HG03066 (cell line): ENCODE results near the gene HOXB9.

Experiments
- ATAC-seq: cut with Tn5 transposase; IDR thresholded peaks from one replicate; pipeline ENCODE4 v1.9.1; 2021; ENCODE audit warnings: low read depth; ENCODE audit not compliant: unreplicated experiment

Gene HOXB9

DNA sequence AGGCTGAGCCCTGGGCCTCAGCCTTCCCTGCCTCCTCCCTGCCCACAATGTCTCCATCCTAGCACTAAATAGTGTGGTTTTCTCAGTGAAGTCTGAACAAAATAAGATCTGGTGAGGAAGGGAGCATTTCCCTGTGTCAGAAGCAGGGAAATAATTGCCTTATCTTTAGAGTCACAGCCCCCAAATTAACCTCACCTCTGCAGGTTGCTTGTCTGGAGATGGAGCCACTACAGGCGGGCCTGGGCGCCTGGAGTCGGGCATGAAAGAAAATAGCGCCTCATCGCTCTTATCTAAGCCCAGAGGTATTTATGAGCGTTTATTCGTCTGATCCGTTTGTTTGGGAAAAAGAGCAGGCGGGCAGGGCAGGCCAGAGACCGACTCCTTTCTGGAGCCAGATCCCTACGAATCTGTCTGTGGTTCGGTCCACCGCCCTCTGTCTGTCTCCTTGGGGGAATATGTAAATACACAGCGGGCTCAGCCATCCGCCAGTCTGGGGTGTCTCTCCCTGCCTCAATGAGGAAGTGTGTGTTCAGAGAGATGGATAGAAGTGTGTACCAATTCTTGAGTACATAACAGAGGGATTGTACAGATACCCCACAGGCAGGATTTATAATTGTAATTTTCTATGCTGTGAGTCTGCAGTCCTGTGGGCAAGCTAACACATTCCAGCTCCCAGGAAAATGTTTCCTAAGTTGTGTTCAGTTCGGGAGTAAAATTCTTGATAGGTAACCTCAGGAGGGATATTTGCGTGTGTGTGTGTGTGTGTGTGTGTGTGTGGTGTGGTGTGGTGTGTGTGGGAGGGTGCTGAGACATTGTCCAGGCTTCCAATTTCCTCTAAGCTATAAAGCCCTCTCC is 25.7 kb downstream of the HOXB9 start:
- ATAC-seq, result no peak

DNA sequence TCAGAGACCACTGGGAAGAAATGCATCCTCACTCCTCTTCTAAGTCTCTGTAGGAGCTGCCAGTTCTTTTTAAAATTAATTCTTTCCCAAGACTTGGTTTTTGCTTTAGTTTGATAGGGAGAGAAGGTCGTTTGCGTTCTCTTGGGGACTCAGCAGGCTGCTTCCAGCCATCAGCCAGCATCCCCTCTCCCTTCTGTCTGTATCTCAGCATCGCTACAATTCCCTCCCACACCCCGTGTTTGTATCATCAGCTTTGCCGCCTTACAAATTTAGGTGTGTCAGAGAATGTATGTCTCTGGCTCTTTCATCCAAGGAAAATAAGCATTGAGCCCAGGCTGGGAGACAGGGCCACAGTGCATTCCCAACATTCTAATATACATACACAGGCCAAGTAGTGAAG is 26.8 kb downstream of the HOXB9 start:
- ATAC-seq, result no peak

DNA sequence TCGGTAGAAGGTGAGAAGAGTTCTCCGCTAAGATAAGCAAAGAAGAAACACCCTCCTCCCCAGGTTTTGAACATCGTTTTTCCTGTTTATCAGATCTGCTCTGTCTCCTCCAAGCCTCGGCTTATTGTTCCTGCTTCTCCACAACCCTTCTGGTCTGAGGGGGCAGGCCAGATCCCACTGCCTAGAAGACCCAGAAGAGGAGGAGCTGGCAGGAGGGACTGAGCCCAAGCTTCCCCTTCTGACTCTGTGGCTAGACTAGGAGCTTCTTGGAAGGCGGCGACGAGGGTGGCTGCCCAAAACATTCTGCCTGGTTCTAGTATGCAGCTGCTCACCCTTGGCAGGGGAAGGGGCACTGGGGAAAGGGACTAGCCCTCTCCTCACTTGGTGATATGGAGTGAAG is 27.4 kb downstream of the HOXB9 start:
- ATAC-seq, result no peak

DNA sequence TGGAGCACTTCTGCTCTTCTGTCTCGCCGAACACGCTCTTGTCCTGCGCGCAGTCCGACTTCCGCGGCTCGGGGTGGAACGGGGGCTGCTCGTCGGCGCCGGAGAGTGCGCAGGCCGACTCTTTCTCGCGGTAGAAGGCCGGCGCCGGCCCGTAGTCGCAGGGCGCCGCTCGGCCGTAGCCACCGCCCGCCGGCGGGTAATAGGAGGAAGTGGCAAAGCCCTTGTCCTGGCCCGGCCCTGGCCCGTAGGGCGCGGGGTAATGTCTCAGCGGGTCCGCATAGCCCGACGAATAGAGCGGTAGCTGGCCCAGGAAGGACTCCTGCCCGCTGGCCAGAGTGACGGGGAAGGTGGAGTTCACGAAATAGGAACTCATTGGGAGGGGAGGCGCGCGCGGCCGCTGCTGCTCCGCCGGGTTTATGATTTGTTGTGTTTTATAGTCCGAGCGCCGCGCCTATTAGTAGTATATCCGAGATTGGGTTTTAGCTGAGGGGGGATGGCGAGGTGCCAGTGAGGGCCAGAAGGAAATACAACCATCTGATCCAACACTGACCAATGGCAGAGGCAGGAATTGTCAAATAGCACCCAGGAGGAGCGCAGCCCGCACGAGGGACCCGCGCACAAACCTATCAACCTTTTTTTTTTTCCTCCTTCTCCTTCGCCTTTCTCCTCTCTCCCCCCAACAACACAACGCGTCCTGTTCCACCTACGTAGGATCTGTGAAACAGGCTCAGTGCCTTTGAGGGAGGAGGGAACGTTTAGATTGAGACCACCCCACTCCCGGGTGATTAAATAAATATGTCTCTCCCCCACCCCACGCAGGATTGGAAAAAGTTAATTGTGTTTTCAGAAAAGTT is 28.2 kb downstream of the HOXB9 start:
- no peak for ATAC-seq

DNA sequence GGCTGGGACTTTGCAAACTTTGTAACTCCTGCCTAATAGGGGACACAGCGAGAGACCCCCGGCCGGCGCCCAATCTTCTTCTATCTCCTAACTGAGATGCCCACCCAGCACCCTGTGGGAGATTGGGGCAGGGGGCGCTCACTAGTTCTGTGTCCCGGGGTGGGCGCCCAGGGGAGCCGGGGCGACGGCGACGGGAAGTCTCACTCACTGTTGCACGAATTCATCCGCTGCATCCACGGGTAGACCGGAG is 28.7 kb downstream of the HOXB9 start:
- no peak for ATAC-seq

DNA sequence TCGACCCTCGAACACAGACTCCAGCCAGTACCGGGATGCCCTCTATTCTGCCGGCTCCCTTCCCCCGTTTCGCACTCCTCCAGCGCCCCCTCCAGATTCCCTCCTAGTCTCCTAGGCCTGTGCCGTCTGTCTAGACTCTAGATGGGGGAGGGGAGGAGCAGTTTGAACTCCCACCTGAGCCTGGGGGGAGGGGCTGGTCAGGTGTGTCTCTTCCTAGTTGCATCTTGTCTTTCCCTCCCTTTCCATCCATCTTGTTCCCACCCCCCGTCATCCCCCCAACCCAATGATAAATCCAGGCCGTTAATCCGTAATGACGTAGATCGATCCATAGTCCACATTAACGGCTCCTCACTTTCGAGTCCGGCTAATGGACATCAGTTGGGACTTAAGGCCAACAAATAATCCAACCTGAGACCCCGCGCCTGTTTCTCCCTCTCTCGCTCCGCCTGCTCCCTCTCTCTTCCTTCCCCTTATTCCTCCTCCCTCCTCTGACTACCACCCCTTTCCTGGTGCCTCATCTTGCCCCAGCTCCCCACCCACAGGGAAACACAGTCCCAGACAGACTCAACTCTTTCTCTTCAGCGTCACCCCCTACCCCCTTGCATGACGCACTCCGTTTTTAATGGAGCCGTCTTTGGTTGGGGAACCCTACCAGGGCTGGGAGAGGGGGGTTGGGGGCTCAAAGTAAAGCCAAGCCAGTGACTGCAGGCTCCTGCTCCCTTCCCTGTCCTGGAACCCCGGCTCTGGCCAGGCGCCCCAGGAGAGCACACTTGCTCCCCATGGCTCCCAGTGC is 29.2 kb downstream of the HOXB9 start:
- no peak for ATAC-seq

DNA sequence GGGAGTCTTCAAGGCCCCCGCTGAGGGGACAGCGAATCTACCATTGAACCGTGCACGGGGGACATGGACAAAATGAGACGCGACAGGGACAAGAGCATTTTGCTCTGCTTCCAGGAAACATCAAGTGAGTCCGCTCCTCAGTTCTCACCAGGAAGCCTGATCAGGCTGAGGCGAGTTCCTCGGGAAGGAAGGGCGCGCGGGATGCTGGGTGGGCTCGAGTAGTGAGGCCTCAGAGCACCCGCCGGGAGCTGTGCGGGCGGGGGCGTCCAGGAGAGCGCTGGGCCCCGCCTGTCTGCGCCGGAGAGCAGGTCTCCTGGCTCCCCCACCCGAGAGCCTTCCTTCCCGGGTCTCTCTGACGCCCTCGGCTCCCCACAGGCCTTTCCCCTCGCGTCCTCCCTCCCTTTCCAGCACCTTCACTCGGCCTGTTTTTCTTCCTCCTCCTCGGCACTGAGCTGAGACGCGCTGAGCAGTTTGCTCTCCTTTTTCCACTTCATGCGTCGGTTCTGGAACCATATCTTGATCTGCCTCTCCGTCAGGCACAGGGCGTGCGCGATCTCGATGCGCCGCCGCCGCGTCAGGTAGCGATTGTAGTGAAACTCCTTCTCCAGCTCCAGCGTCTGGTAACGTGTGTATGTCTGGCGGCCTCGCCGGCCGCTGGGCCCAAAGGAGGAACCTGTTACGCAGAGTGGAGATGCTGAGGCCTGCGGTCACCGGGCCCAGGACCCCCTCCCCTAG is 30.0 kb downstream of the HOXB9 start:
- ATAC-seq, result no peak

DNA sequence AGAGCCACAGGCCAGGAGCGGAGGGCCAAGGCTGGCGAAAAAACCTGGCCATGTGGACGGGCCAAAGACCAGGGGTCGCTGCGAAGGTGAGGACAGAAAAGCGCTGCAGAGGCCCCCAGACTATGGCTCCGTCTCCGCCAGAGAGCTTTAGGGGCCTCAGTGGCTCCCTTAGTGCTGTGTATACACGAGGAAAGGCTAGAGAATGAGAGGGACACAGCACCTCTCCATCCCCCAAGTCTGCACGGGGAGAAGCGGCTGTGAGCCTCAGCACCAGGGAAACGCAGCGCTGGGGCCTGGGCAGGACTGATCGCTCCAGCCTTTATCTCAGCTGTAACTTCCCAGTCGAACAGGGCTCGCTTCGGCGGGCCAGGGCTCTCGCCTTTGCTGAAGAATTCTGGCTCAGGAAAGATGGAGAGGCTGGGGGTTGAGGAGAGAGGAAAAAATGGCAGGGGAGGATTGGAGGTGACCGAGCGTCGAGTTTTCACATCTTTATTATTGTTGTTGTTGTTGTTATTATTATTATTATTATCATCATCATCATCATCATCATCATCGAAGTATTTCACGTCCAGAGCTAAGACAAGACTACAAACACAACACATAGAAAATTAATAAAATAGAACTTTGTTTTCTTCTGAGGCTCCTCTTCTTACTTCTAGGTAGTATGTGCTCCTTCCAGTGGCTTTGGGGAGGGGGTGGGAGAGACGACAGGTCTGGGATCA is 30.7 kb downstream of the HOXB9 start:
- no peak for ATAC-seq

DNA sequence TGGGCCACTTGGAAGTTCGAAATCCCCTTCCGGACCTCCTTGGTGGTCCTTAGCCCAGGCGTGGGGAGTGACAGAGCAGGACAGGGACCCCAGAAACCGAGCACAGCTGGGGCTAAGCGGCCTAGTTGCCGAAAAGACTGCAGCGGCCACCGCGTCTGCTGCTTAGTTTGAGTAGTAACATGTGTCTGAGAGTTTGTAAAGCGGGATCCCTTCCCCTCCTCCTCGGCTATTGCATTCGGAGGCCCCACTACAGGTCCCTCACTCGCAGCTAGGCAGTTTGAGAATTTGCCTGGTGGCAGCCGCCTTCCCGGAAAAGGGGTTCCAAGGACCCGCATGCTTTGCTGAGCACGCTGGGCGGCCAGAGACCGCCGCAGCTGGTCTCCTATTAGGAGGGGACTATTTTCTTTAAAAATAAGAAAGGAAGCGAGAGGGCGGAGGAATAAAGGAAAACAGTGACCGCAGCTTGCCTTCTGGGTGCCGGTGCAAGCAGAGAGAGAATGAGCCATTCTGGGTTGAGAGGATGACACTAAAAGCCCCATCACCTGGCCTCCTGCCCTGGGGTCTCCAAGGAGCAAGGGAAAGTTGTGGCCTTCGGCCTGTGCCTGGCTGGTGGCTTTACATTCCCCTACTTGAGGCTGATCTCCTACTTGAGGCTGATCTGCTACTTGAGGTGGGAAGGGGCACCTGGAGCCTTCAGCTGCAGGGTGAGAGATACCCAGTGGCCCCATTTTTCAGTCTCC is 31.4 kb downstream of the HOXB9 start:
- ATAC-seq, result no peak

DNA sequence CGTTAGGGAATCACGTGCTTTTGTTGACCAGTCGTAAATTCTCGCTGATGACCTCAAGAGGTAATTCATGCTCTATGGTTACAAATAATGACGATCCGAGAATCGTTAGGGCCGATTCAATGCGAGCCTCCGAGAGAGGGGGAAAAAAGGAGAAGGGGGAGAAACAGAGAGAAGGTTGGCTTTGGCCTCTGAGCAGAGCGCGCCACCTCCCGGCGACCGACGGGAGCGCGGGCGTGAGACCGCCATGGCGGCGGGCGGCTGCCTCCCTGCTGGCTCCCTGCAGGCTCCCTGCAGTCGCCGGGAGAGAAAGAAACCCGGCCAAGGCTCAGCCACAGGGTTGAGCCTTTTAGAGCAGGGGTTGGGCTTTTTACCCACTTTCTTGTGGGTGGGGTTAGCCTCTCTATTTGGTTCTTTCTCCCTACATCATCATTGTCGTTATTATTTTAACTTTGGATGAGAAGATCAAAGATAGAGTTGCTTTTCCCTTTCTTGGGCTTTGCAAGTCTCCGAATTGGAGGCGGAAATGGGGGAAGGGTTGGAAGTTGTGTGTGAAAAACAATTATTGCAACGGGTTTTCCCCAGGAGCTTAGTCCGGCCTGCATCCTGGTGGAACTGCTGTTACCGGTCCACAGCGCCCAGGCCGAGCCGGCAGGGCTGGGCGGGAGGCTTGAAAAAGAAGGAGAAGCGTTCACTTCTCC is 32.2 kb downstream of the HOXB9 start:
- ATAC-seq, result no peak

DNA sequence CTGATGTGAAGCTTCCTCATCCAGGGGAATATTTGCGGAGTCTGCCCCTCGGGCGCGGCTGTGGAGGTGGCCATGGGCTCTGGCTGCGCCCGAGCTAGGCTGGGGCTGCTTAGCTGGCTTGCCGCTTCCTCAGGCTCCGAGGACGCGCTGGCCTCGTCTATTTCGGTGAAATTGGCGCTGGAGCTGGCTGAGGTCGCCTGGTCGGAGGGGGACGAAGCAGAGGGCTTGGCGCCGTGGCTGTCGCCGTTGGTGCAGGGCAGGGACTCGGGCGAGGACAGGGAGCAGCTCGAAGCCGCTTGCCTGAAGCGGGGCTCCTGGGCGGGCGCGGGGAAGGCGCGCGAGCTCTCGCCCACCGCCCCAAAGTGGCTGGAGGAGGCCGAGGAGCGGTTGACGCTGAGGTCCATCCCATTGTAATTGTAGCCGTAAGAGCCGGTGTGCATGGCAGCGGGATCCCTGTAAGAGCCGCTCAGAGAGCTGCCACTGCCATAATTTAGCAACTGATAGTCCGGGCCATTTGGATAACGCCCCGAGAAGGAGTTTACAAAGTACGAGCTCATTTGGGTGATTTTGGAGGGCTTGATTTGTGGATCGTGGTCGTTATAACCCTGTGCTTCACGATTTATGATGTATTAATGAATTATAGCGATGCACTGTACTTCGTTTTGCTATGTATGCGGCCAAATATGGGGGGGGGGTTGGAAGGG is 32.9 kb downstream of the HOXB9 start, which contains the start of gene HOXB5:
Gene HOXB5 (minus strand): TSS at position 654 of the 704 bp plus-strand sequence. CDS start 97 bp downstream, at position 557.
- no peak for ATAC-seq

DNA sequence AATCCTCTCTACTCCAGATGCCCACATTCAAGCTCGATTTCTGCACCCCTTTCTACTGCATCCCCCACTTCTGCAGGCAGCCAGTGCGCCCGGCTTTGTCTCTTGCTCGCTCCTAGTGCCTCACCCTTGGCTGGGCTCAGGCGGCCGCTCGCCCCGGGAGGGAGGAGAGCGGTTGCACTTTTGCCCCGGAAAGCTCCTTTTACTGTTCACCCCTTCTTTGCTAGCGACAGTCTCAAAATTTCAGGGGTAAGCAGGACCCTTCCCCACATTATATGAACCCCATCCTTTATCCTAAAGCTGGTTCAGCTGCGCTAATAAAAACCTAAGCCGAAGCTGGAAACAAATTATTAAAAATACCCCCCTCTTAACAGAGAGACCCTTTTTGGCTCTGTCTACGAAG is 33.6 kb downstream of the HOXB9 start:
- ATAC-seq, result no peak

DNA sequence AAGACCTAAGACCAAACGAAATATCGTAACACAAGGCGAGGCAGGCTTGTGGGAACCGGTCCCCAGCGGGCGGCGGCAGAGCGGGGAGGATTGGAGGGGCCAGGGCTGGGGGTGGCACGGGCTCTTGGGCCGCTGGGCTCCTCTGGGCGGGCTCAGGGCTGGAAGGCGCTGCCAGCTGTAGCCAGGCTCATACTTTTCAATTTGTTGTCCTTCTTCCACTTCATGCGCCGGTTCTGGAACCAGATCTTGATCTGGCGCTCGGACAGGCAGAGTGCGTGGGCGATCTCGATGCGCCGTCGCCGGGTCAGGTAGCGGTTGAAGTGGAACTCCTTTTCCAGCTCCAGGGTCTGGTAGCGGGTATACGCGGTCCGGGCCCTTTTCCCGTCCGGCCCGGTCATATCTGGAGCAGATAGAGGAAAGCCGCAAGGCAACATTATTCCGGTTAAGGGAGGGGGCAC is 34.1 kb downstream of the HOXB9 start:
- ATAC-seq, result no peak

DNA sequence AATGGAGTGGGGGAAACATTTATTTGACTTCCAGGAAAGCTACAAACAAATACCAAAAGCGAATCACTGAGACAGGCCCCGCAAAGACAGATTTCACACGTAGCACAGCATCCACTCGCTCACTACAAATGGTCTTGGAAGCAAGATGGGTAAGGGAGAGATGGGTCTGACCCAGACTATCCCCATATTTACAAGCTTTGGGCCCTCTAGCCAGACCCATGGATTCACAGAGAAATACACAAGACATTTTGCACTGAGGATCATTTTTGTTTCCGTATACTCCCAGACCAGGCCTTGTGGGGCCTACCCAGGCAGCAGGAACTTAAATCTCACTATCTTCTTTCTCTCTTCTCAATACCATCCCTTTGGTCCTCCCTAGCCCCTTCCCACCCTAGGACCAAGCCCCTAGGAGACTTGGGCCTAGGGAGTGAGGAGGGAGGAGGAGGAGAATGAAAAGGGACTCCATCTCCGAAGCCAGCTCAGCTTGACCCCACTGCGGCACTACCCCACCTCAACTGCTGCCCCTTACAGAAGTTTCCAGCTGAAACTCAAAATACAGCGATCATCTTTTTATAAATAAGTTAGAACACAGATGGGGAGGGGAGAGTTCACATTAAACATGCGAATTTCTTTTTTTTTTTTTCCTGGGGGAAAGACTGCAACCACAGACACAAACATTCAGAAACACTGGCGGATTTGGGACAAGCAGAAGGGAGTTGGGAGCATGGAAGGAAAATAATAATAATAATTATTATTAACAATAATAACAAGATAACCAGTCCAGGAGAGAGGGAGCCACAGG is 34.7 kb downstream of the HOXB9 start:
- no peak for ATAC-seq

DNA sequence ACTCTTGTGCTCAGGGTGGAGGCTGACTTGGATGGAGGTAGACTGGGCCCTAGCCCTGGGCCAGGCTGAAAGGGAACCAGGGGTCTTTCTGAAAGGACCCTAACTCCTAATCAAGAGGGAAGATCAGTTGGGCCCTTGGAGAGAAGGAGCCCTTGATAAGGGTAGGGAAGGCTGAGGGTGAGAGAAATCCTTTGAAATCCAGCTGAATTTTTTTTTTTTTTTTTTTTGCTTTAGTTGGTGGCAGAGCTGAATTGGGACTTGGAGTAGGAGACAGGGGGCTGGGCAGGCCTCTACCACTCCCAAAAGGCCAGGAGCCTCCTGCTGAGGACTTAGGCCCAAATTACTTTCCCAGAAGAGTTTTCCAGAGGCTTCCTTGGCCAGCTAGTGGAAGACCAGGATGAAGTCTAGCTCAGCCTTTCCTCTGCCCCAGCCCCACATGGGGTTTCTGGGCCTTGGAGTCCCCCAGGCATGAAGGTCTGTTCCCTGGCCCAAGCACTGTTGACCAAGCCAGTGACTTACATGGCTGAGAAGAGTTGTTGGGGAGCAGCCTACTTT is 35.5 kb downstream of the HOXB9 start:
- ATAC-seq, result no peak

DNA sequence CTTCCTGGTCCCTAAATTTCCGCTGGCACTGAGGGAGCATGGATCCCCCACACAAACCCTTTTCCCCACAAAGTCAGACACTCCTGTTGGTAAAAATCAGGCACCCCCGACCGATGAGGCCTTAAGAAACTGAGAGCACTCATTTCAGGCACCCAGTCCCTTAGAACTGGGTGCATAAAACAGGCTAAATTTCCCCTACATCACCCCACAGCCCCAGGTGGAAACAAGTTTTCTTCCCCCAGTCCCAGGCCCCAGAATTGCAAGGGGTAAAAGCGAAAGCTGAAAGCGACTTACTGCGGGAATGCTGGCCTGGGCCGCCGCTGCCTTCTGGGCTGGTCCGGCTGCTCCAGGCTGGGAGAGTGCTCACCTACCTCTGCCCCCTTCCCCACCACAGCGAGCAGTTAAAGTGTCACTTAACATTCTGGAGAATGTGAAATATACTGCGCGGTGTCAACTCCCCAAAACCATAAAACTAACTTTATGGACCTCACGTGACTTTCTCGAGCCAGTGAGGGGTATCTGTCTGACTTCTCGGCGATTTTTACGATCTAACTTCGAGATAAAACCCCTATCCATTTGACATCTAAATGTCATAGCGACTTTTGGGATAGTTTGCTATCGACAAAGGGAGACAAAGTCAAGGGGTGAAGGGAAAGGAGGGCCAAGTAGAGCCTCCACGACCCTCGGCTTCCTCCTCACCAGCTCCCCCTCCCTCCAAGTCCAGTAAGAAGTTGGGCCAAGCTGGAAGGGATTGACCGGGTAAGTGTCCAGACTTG is 36.1 kb downstream of the HOXB9 start, which contains the start of gene HOXB3:
Gene HOXB3 (minus strand): TSS at position 411 of the 776 bp plus-strand sequence. CDS start 37,767 bp downstream, outside the sequence.
- no peak for ATAC-seq
